IMR-90 (cell line): ENCODE measurements around the gene RPS15. TPM values are rescaled to one million over a fixed set of nuclear protein-coding genes. Genes with fewer than 3 reads are reported as not detected.

ENCODE experiments used
- ATAC-seq: fragments of 200-7000 bp; cut with Tn5 transposase; 2 replicates; pipeline ENCODE4 v1.9.1; 2020; ENCODE audit warnings: low read depth, mild to moderate bottlenecking, moderate library complexity
- BruUV-seq: library from RNA; stranded (reverse); fragments of 400-500 nt; replicated peaks from 2 replicates; lab custom pipeline; 2021; lab: Mats Ljungman, UMichigan
- CTCF ChIA-PET: fragments of 300-600 bp; formaldehyde crosslinking; extraction: SDS; loops from one replicate; lab custom pipeline; 2021; ENCODE audit warnings: antibody characterized with exemption; lab: Yijun Ruan, JAX
- POLR2A ChIA-PET: fragments of 300-600 bp; sonication (Branson Sonifier 250); formaldehyde crosslinking; loops from one replicate; lab custom pipeline; 2022; ENCODE audit warnings: antibody characterized with exemption; ENCODE audit not compliant: unreplicated experiment; lab: Charles Lee
- DNase-seq: peaks from one replicate; pipeline ENCODE4 v3.0.0; 2013
- H2AFZ ChIP-seq: replicated peaks from 2 replicates; pipeline ENCODE3; 2013; ENCODE audit warnings: low read length, mild to moderate bottlenecking; ENCODE audit not compliant: poor library complexity
- H2AK5ac ChIP-seq: 2 replicates; pipeline ENCODE4 v1.6.1; 2013; ENCODE audit warnings: low read depth, low read length, inconsistent platforms
- H2AK9ac ChIP-seq: replicated peaks from 2 replicates; pipeline ENCODE3; 2013; ENCODE audit warnings: mild to moderate bottlenecking, low read depth, low read length, moderate library complexity; ENCODE audit not compliant: poor library complexity
- H2BK120ac ChIP-seq: 2 replicates; pipeline ENCODE4 v1.6.1; 2013; ENCODE audit warnings: low read depth, low read length, inconsistent platforms
- H2BK15ac ChIP-seq: 3 replicates; pipeline ENCODE4 v1.6.1; 2013; ENCODE audit warnings: low read depth, low read length, inconsistent platforms
- H2BK20ac ChIP-seq: 2 replicates; pipeline ENCODE4 v1.6.1; 2013; ENCODE audit warnings: low read depth, mild to moderate bottlenecking, inconsistent platforms, low read length, moderate library complexity
- H2BK5ac ChIP-seq: 2 replicates; pipeline ENCODE4 v1.6.1; 2013; ENCODE audit warnings: mild to moderate bottlenecking, low read depth, low read length, inconsistent platforms; ENCODE audit not compliant: poor library complexity, severe bottlenecking
- H3K14ac ChIP-seq: replicated peaks from 2 replicates; pipeline ENCODE4 v1.6.1; 2013; ENCODE audit warnings: low read depth, low read length, inconsistent platforms
- H3K18ac ChIP-seq: 2 replicates; pipeline ENCODE4 v1.6.1; 2013; ENCODE audit warnings: low read depth, low read length, control low read depth
- H3K23ac ChIP-seq: 2 replicates; pipeline ENCODE4 v1.6.1; 2013; ENCODE audit warnings: low read depth, low read length, inconsistent platforms
- H3K27ac ChIP-seq: 2 replicates; pipeline ENCODE4 v1.5.1; 2013; ENCODE audit warnings: mild to moderate bottlenecking, control low read depth, low read length; ENCODE audit not compliant: insufficient read depth
- H3K27me3 ChIP-seq: 2 replicates; pipeline ENCODE4 v1.6.1; 2013; ENCODE audit warnings: low read length; ENCODE audit not compliant: control insufficient read depth, insufficient read depth
- H3K36me3 ChIP-seq: 2 replicates; pipeline ENCODE4 v1.6.1; 2013; ENCODE audit warnings: low read length, mixed read lengths; ENCODE audit not compliant: control insufficient read depth, insufficient read depth
- H3K4ac ChIP-seq: 2 replicates; pipeline ENCODE4 v1.6.1; 2013; ENCODE audit warnings: low read depth, low read length, inconsistent platforms
- H3K4me1 ChIP-seq: 2 replicates; pipeline ENCODE4 v1.6.1; 2013; ENCODE audit warnings: low read length, mixed read lengths; ENCODE audit not compliant: control insufficient read depth, insufficient read depth
- H3K4me2 ChIP-seq: 2 replicates; pipeline ENCODE4 v1.6.1; 2013; ENCODE audit warnings: low read depth, mild to moderate bottlenecking, control low read depth, low read length, moderate library complexity
- H3K4me3 ChIP-seq: 2 replicates; pipeline ENCODE4 v1.5.1; 2013; ENCODE audit warnings: low read depth, mild to moderate bottlenecking, control low read depth, low read length, moderate library complexity; ENCODE audit not compliant: insufficient read depth
- H3K56ac ChIP-seq: 2 replicates; pipeline ENCODE4 v1.6.1; 2013; ENCODE audit warnings: low read length, inconsistent platforms; ENCODE audit not compliant: insufficient read depth; ENCODE audit errors: extremely low read depth
- H3K79me1 ChIP-seq, 2 experiments: 2 replicates each; pipeline ENCODE4 v1.6.1; 2013; ENCODE audit warnings: low read length in 2 of 2, inconsistent platforms in 1 of 2, low read depth in 1 of 2
- H3K9ac ChIP-seq: 2 replicates; pipeline ENCODE4 v1.6.1; 2013; ENCODE audit warnings: low read depth, low read length, control low read depth
- H3K9me1 ChIP-seq: 2 replicates; pipeline ENCODE4 v1.6.1; 2013; ENCODE audit warnings: low read length, inconsistent platforms; ENCODE audit not compliant: insufficient read depth
- H3K9me3 ChIP-seq: 2 replicates; pipeline ENCODE4 v1.6.1; 2013; ENCODE audit warnings: low read length; ENCODE audit not compliant: control insufficient read depth, insufficient read depth
- H4K20me1 ChIP-seq: 2 replicates; pipeline ENCODE4 v1.6.1; 2013; ENCODE audit warnings: low read length, inconsistent platforms; ENCODE audit not compliant: insufficient read depth
- H4K5ac ChIP-seq: 2 replicates; pipeline ENCODE4 v1.6.1; 2013; ENCODE audit warnings: mild to moderate bottlenecking, low read depth, low read length, control low read depth
- H4K8ac ChIP-seq, 2 experiments: 2 replicates each; pipeline ENCODE4 v1.6.1; 2013; ENCODE audit warnings: low read depth in 2 of 2, low read length in 2 of 2, control low read depth in 1 of 2, inconsistent platforms in 1 of 2
- H4K91ac ChIP-seq: 2 replicates; pipeline ENCODE4 v1.6.1; 2013; ENCODE audit warnings: low read depth, low read length, inconsistent platforms; ENCODE audit not compliant: insufficient read depth
- CEBPB ChIP-seq: IDR thresholded peaks from 2 replicates; pipeline ENCODE4 v1.6.1; 2012; ENCODE audit warnings: low read depth, low read length, improper control_type of control experiment
- CHD1 ChIP-seq: IDR thresholded peaks from 2 replicates; pipeline ENCODE4 v1.6.1; 2012; ENCODE audit warnings: low read depth, low read length, improper control_type of control experiment
- FOS ChIP-seq: fragments of 150-350 bp; IDR thresholded peaks from 2 replicates; pipeline ENCODE4 v1.6.1; 2016; ENCODE audit warnings: low read depth, low read length
- MAFK ChIP-seq: IDR thresholded peaks from 2 replicates; pipeline ENCODE4 v1.6.1; 2012; ENCODE audit warnings: low read depth, low read length, improper control_type of control experiment
- MAZ ChIP-seq: IDR thresholded peaks from 2 replicates; pipeline ENCODE4 v1.6.1; 2012; ENCODE audit warnings: low read depth, mild to moderate bottlenecking, low read length, improper control_type of control experiment, moderate library complexity, borderline replicate concordance
- MXI1 ChIP-seq: IDR thresholded peaks from 2 replicates; pipeline ENCODE4 v1.6.1; 2012; ENCODE audit warnings: low read depth, mild to moderate bottlenecking, low read length, moderate library complexity, borderline replicate concordance
- NFE2L2 ChIP-seq: fragments of 150-350 bp; IDR thresholded peaks from 2 replicates; pipeline ENCODE4 v1.6.1; 2016; ENCODE audit warnings: low read depth, mild to moderate bottlenecking, low read length
- POLR2A ChIP-seq: IDR thresholded peaks from 2 replicates; pipeline ENCODE4 v1.6.1; 2012; ENCODE audit warnings: mild to moderate bottlenecking, low read depth, low read length
- RAD21 ChIP-seq: IDR thresholded peaks from 2 replicates; pipeline ENCODE4 v1.6.1; 2012; ENCODE audit warnings: low read length, improper control_type of control experiment
- RCOR1 ChIP-seq: IDR thresholded peaks from 2 replicates; pipeline ENCODE4 v1.6.1; 2012; ENCODE audit warnings: mild to moderate bottlenecking, low read length, improper control_type of control experiment; ENCODE audit not compliant: insufficient replicate concordance
- SMC3 ChIP-seq: fragments of 150-350 bp; IDR thresholded peaks from 2 replicates; pipeline ENCODE4 v1.6.1; 2016; ENCODE audit warnings: low read depth, mild to moderate bottlenecking, antibody characterized with exemption, low read length, moderate library complexity
- WGBS, 2 experiments: methylation state at CpG; one replicate each; pipeline versions ENCODE4 v1.1.5 to v1.1.7; 2013; ENCODE audit warnings: missing lambda C conversion rate in 2 of 2; ENCODE audit not compliant: insufficient read length in 1 of 2; ENCODE audit errors: extremely low coverage in 2 of 2; 5-methylcytosine and 5-hydroxymethylcytosine counted together
- dilution Hi-C: fragments of 300-500 bp; cut with HindIII; formaldehyde crosslinking; loops from one replicate; pipeline ENCODE4 v1.14.3; 2018; ENCODE audit warnings: low sequenced_read_pairs; ENCODE audit not compliant: unreplicated experiment
- in situ Hi-C: fragments of 300-500 bp; cut with MboI; formaldehyde crosslinking; loops from 3 replicates; pipeline ENCODE4 v1.14.3; 2019; ENCODE audit warnings: low sequenced_read_pairs, inconsistent platforms, mixed read lengths
- intact Hi-C: fragments of 100-400 bp; cut with micrococcal nuclease; formaldehyde crosslinking; loops from 2 replicates; pipeline ENCODE4 v1.10.0; 2022
- polyA plus RNA-seq, 3 experiments: library from polyadenylated mRNA; depleted of rRNA; stranded (reverse); fragments of >200 nt; gene quantifications; 2 replicates each; pipeline ENCODE4 v1.2.3, GENCODE V29; 2012; ENCODE audit warnings: low replicate concordance in 1 of 3
- total RNA-seq: library from RNA; depleted of rRNA; stranded (reverse); fragments of >200 nt; gene quantifications from 2 replicates; pipeline ENCODE4 v1.2.3, GENCODE V29; 2012
- TF ChIP-seq, protein P1 (sequence below): conservative IDR thresholded peaks from 2 replicates; pipeline ENCODE4 v1.5.1; 2012; ENCODE audit warnings: mild to moderate bottlenecking, low read depth, low read length, improper control_type of control experiment
- TF ChIP-seq, protein P2 (sequence below): fragments of 150-350 bp; IDR thresholded peaks from 2 replicates; pipeline ENCODE4 v1.6.1; 2017; ENCODE audit warnings: mild to moderate bottlenecking, antibody characterized with exemption, low read length, low read depth

Gene RPS15
- total and polyA plus RNA-seq, 2 of the 4 experiments (the other 2 are of a cell fraction): 1,179 to 1,855 TPM

DNA sequence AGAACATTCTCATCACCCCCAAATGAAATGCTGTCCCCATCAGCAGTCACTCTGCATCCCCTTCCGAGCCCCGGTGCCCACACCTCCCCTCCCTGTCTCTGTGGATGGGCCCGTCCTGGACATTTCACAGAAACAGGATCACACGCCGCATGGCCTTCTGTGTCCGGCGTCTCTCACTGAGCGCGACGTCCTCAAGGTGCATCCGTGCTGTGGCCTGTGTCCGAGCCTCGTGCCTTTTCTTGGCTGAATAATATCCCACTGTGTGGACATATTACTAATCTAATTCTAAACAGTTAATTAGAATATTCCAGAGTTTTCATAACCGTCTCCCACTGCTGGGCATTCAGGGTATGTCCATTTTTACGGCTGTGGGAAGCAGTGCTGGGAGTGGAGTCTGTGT lies 45.8 kb upstream of the RPS15 start:
- H2AK9ac ChIP-seq: no peak overlapping the region
- no peak overlapping the region for H4K91ac ChIP-seq
- intact Hi-C loops (no loop called here), dilution Hi-C loops (no loop called here), in situ Hi-C loops (no loop called here)
- H3K23ac ChIP-seq: no peak overlapping the region
- H3K4ac ChIP-seq: no peak overlapping the region
- no peaks in the 10 kb centered on the region; the same call in 1 of the 2 replicates for H4K20me1 ChIP-seq
- H3K18ac ChIP-seq: no peak overlapping the region
- CTCF ChIA-PET: no interaction called here
- no peak for ATAC-seq
- no peaks in the 10 kb centered on the region for H3K9me3 ChIP-seq
- H4K5ac ChIP-seq: no peak overlapping the region
- H2BK15ac ChIP-seq: no peak overlapping the region
- H3K27ac ChIP-seq: no peak overlapping the region
- no peak overlapping the region for H3K14ac ChIP-seq
- BruUV-seq: no TSS peak
- peaks cover 0 to 15% of the 10 kb centered on the region in 2 experiments; a peak in 2 of 4 replicates for H3K79me1 ChIP-seq
- peaks cover 26% of the 10 kb centered on the region for H3K36me3 ChIP-seq
- no peak overlapping the region for H2BK120ac ChIP-seq
- no peak overlapping the region for H3K56ac ChIP-seq
- no peak overlapping the region for H3K4me3 ChIP-seq
- no peak overlapping the region for H3K4me2 ChIP-seq
- no peak overlapping the region for H2AK5ac ChIP-seq
- peaks cover 4% of the 10 kb centered on the region; the same call in 1 of the 2 replicates for H3K9me1 ChIP-seq
- no peak overlapping the region for H2BK20ac ChIP-seq
- WGBS, 2 experiments: 87% methylated on average over 11 of the region's 15 CpGs; no CpG with 5 or more reads in 1 of the 2 experiments
- POLR2A ChIA-PET: no interaction called here
- no peak overlapping the region for H2BK5ac ChIP-seq
- H3K27me3 ChIP-seq: no peaks in the 10 kb centered on the region
- DNase-seq: no peak
- H4K8ac ChIP-seq: no peak overlapping the region
- no peak for TF ChIP-seq FOS
- TF ChIP-seq, protein P1, sequence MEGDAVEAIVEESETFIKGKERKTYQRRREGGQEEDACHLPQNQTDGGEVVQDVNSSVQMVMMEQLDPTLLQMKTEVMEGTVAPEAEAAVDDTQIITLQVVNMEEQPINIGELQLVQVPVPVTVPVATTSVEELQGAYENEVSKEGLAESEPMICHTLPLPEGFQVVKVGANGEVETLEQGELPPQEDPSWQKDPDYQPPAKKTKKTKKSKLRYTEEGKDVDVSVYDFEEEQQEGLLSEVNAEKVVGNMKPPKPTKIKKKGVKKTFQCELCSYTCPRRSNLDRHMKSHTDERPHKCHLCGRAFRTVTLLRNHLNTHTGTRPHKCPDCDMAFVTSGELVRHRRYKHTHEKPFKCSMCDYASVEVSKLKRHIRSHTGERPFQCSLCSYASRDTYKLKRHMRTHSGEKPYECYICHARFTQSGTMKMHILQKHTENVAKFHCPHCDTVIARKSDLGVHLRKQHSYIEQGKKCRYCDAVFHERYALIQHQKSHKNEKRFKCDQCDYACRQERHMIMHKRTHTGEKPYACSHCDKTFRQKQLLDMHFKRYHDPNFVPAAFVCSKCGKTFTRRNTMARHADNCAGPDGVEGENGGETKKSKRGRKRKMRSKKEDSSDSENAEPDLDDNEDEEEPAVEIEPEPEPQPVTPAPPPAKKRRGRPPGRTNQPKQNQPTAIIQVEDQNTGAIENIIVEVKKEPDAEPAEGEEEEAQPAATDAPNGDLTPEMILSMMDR: no peak
- TF ChIP-seq POLR2A: no peak
- TF ChIP-seq CEBPB: no peak
- TF ChIP-seq NFE2L2: no peak
- no peak for TF ChIP-seq RAD21
- TF ChIP-seq, protein P2, sequence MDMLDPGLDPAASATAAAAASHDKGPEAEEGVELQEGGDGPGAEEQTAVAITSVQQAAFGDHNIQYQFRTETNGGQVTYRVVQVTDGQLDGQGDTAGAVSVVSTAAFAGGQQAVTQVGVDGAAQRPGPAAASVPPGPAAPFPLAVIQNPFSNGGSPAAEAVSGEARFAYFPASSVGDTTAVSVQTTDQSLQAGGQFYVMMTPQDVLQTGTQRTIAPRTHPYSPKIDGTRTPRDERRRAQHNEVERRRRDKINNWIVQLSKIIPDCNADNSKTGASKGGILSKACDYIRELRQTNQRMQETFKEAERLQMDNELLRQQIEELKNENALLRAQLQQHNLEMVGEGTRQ: no peak
- TF ChIP-seq RCOR1: no peak
- TF ChIP-seq MAFK: no peak
- TF ChIP-seq MAZ: no peak
- TF ChIP-seq SMC3: no peak
- TF ChIP-seq CHD1: no peak
- no peak for TF ChIP-seq MXI1
- no peaks in the 10 kb centered on the region for H3K4me1 ChIP-seq
- no peak overlapping the region for H2AFZ ChIP-seq
- H3K9ac ChIP-seq: no peak overlapping the region
